PC-9 (cell line): Measurements from ENCODE around the gene FIBCD1. TPM values are rescaled to one million over a fixed set of nuclear protein-coding genes. Genes with fewer than 3 reads are reported as not detected.

ENCODE experiments used
- BruUV-seq: library from RNA; stranded (reverse); fragments of 400-500 nt; replicated peaks from 2 replicates; lab custom pipeline; 2021; lab: Mats Ljungman, UMichigan
- CTCF ChIA-PET: fragments of 300-600 bp; sonication (Branson Sonifier 250); formaldehyde crosslinking; loops from one replicate; lab custom pipeline; 2022; ENCODE audit warnings: antibody characterized with exemption; lab: Charles Lee
- POLR2A ChIA-PET: fragments of 300-600 bp; sonication (Branson Sonifier 250); formaldehyde crosslinking; loops from one replicate; lab custom pipeline; 2022; ENCODE audit warnings: antibody characterized with exemption; ENCODE audit not compliant: unreplicated experiment; lab: Charles Lee
- DNase-seq, 2 experiments: peaks; one replicate each; pipeline versions ENCODE4 v3.0.0 to v3.0.0-alpha.2; 2015 to 2022; ENCODE audit warnings: mixed read lengths in 1 of 2
- H2AFZ ChIP-seq: fragments of 200-600 bp; sonication (generic); 2 replicates; pipeline ENCODE4 v1.8.1; 2017; ENCODE audit warnings: antibody characterized with exemption
- H3F3A ChIP-seq: fragments of 200-600 bp; sonication (generic); 2 replicates; pipeline ENCODE4 v1.8.1; 2017; ENCODE audit warnings: antibody characterized with exemption, mild to moderate bottlenecking, low read depth; ENCODE audit not compliant: insufficient read depth
- H3K27ac ChIP-seq: fragments of 200-600 bp; sonication (generic); 2 replicates; pipeline ENCODE4 v1.6.1; 2016; ENCODE audit warnings: mixed run types
- H3K27me3 ChIP-seq: fragments of 200-600 bp; sonication (generic); 2 replicates; pipeline ENCODE4 v1.6.1; 2016; ENCODE audit warnings: low read depth, mixed run types; ENCODE audit not compliant: insufficient read depth
- H3K36me3 ChIP-seq: fragments of 200-600 bp; sonication (generic); 2 replicates; pipeline ENCODE4 v1.6.1; 2016; ENCODE audit warnings: low read depth, mixed run types
- H3K4me1 ChIP-seq: fragments of 200-600 bp; sonication (generic); replicated peaks from 2 replicates; pipeline ENCODE4 v1.6.1; 2016; ENCODE audit warnings: mixed run types; ENCODE audit not compliant: insufficient read depth
- H3K4me2 ChIP-seq: fragments of 200-600 bp; sonication (generic); 2 replicates; pipeline ENCODE4 v1.6.1; 2017; ENCODE audit warnings: mixed run types
- H3K4me3 ChIP-seq: fragments of 200-600 bp; sonication (generic); 2 replicates; pipeline ENCODE4 v1.6.1; 2016; ENCODE audit warnings: mixed run types
- H3K79me2 ChIP-seq: fragments of 200-600 bp; sonication (generic); 2 replicates; pipeline ENCODE4 v1.6.1; 2017; ENCODE audit warnings: low read depth, mixed run types
- H3K9me2 ChIP-seq: fragments of 200-600 bp; sonication (generic); 2 replicates; pipeline ENCODE4 v1.8.1; 2017; ENCODE audit warnings: mild to moderate bottlenecking; ENCODE audit not compliant: insufficient read depth
- H3K9me3 ChIP-seq: fragments of 200-600 bp; sonication (generic); 2 replicates; pipeline ENCODE4 v1.8.1; 2016; ENCODE audit warnings: low read depth; ENCODE audit not compliant: insufficient read depth
- H4K20me1 ChIP-seq: fragments of 200-600 bp; sonication (generic); 2 replicates; pipeline ENCODE4 v1.8.1; 2017; ENCODE audit not compliant: insufficient read depth
- EZH2 ChIP-seq: fragments of 200-600 bp; sonication (generic); IDR thresholded peaks from 2 replicates; pipeline ENCODE4 v1.8.0; 2017; ENCODE audit warnings: antibody characterized with exemption, low read depth
- intact Hi-C: fragments of 100-400 bp; cut with micrococcal nuclease; formaldehyde crosslinking; loops from one replicate; pipeline ENCODE4 v1.10.0; 2022; ENCODE audit not compliant: unreplicated experiment
- total RNA-seq: library from RNA; stranded (reverse); gene quantifications from 2 replicates; pipeline ENCODE4 v1.2.3, GENCODE V29; 2021
- TF ChIP-seq, protein P1 (sequence below): fragments of 200-600 bp; sonication (generic); conservative IDR thresholded peaks from 2 replicates; pipeline ENCODE4 v1.6.1; 2017; ENCODE audit warnings: mixed run types, antibody characterized with exemption, mild to moderate bottlenecking, moderate library complexity

The FIBCD1 gene
- total RNA-seq, 1 experiment from 2014 or later = 2.7 TPM

GRCh38 chr9:130873966-130874365, 65.1 kb downstream of the FIBCD1 start:
- H3K27ac ChIP-seq = no peak overlapping the region
- H3K4me2 ChIP-seq = no peak overlapping the region
- H4K20me1 ChIP-seq = peaks cover 19% of the 10 kb centered on the region
- BruUV-seq = no TSS peak
- H3K79me2 ChIP-seq = no peaks in the 10 kb centered on the region
- no peaks in the 10 kb centered on the region for H3K9me3 ChIP-seq
- no peak for DNase-seq
- H3K27me3 ChIP-seq = no peaks in the 10 kb centered on the region
- ChIA-PET CTCF (no interaction called here), POLR2A (no interaction called here)
- TF ChIP-seq, protein P1, sequence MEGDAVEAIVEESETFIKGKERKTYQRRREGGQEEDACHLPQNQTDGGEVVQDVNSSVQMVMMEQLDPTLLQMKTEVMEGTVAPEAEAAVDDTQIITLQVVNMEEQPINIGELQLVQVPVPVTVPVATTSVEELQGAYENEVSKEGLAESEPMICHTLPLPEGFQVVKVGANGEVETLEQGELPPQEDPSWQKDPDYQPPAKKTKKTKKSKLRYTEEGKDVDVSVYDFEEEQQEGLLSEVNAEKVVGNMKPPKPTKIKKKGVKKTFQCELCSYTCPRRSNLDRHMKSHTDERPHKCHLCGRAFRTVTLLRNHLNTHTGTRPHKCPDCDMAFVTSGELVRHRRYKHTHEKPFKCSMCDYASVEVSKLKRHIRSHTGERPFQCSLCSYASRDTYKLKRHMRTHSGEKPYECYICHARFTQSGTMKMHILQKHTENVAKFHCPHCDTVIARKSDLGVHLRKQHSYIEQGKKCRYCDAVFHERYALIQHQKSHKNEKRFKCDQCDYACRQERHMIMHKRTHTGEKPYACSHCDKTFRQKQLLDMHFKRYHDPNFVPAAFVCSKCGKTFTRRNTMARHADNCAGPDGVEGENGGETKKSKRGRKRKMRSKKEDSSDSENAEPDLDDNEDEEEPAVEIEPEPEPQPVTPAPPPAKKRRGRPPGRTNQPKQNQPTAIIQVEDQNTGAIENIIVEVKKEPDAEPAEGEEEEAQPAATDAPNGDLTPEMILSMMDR = no peak
- TF ChIP-seq EZH2 = no peak
- H2AFZ ChIP-seq = no peak overlapping the region
- H3K4me1 ChIP-seq = no peaks in the 10 kb centered on the region
- intact Hi-C loops = no loop called here
- no peak overlapping the region for H3K4me3 ChIP-seq
- peaks cover 7% of the 10 kb centered on the region; the same call in 1 of the 2 replicates for H3F3A ChIP-seq
- H3K36me3 ChIP-seq = no peaks in the 10 kb centered on the region
- H3K9me2 ChIP-seq = no peaks in the 10 kb centered on the region

- no peak for TF ChIP-seq EZH2
- TF ChIP-seq, protein P1 = no peak
- no peaks in the 10 kb centered on the region for H3K36me3 ChIP-seq
Observed at GRCh38 chr9:130872912-130873503, 66.0 kb downstream of the FIBCD1 start.

DNA sequence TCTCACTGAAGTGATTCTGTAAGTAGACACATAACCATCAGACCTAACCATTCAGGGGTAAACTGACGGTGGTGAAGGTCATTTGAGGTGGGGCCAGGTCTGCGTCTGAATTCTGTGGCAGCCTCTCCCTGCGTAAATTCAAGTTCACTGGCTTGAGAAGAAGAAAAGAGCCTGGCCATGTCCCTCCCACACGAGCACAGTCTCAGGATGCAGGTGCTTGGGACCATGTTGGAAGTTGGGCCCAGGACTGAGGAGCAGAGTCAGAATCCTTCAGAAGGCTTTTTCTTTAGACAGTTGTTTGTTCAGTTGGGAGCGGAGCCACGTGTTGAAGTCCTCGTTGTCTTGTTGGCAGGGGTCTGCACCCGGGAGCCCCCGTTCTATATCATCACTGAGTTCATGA, 66.5 kb downstream of the FIBCD1 start:
- BruUV-seq = no TSS peak
- intact Hi-C loops = no loop called here

More at GRCh38 chr9:130872912-130873503, 66.0 kb downstream of the FIBCD1 start:
- H3K27ac ChIP-seq = no peak overlapping the region
- intact Hi-C loops = no loop called here
- no peaks in the 10 kb centered on the region for H3K27me3 ChIP-seq
- no peaks in the 10 kb centered on the region for H3K4me1 ChIP-seq
- H4K20me1 ChIP-seq = peaks cover 23% of the 10 kb centered on the region
- no peaks in the 10 kb centered on the region for H3K9me3 ChIP-seq
- POLR2A ChIA-PET = no interaction called here
- DNase-seq = no peak
- CTCF ChIA-PET = no interaction called here
- BruUV-seq = no TSS peak
- H3K4me3 ChIP-seq = no peak overlapping the region
- no peak overlapping the region for H3K4me2 ChIP-seq
- no peaks in the 10 kb centered on the region for H3K9me2 ChIP-seq
- H3K79me2 ChIP-seq = no peaks in the 10 kb centered on the region
- no peak overlapping the region for H2AFZ ChIP-seq
- peaks cover 7% of the 10 kb centered on the region; the same call in 1 of the 2 replicates for H3F3A ChIP-seq

More for the DNA sequence above, 66.5 kb downstream of the FIBCD1 start:
- peaks cover 7% of the 10 kb centered on the region; the same call in 1 of the 2 replicates for H3F3A ChIP-seq
- no peak for DNase-seq
- no peaks in the 10 kb centered on the region for H3K36me3 ChIP-seq
- TF ChIP-seq, protein P1 = no peak
- TF ChIP-seq EZH2 = no peak
- CTCF ChIA-PET = no interaction called here
- H4K20me1 ChIP-seq = peaks cover 25% of the 10 kb centered on the region
- H3K4me3 ChIP-seq = no peak overlapping the region
- no peak overlapping the region for H3K27ac ChIP-seq
- H3K4me1 ChIP-seq = no peaks in the 10 kb centered on the region
- H3K79me2 ChIP-seq = no peaks in the 10 kb centered on the region
- no peaks in the 10 kb centered on the region for H3K9me2 ChIP-seq
- H3K9me3 ChIP-seq = no peaks in the 10 kb centered on the region
- no peak overlapping the region for H3K4me2 ChIP-seq
- POLR2A ChIA-PET = no interaction called here
- no peak overlapping the region for H2AFZ ChIP-seq
- H3K27me3 ChIP-seq = no peaks in the 10 kb centered on the region
